IPS-NIHi11 (cell line): ENCODE data around the gene SPTBN1.

Source experiments
- DNase-seq: peaks from one replicate; pipeline ENCODE4 v3.0.0; 2012; ENCODE audit warnings: mixed read lengths, low spot score

Gene SPTBN1

DNA sequence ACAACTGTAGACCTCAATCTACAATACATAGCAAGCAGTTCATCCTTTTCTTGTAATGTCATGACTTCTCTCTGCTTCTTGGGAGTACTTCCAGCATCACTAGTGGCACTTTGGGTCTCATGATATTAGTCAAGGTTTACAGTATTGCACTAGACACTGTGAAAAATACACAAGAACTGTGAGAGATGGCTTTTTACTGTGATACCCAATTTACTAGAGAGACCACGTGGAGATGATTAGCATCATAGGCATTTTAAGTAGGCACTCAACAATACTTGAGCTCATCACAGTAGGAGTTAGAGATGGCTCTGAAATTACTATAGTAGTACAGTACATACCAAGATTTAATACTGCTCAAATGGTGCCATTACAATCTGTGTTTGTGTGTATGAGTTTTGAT, 154.6 kb downstream of the SPTBN1 start:
- DNase-seq, result no peak

DNA sequence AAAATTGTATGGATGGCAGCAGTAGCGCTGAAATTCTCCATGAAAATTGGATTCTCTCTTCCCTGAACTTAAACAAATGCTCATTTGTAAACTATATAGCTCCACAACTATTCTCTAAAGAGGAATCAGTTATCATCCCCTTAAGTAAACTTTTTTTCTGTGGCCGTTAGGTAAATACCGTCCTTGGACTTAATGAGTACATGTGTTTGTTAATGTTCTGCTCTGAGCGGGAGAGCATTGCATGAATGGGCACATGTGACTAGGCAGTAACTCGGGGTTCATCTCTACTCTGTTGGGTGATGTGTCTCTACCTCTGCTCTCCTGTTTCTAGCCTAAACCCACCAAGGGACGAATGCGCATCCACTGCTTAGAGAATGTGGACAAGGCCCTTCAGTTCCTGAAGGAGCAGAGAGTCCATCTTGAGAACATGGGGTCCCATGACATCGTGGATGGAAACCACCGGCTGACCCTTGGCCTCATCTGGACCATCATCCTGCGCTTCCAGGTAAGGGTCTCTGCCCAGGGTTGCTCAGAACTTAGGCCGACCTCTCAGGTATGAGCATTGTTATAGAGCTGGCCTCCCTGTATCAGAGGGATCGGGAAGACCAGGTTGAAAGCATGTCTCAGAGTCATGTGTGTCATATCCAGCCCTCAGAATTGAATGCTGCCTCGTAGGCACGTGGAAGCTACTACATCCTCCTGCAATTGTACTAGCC, 155.9 kb downstream of the SPTBN1 start:
- no peak for DNase-seq

DNA sequence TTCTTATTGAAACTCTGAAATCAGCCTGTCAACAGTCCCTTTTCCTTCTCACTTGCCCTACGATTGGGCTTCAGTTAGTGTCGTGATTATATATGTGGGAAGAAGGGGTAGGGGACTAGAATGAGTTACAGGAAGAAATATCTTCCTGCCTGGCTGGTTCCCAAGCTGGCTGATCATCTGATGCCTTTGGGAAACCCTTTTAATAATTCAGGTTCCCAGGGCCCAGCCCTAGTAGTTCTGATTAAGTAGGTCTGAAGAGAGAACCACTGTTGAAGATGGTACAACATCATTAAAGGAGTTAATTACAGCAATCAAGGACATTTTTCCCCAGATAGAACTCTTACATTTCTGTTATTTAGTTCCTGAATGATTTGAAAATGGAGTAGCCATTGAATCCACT, 157.3 kb downstream of the SPTBN1 start:
- no peak for DNase-seq

DNA sequence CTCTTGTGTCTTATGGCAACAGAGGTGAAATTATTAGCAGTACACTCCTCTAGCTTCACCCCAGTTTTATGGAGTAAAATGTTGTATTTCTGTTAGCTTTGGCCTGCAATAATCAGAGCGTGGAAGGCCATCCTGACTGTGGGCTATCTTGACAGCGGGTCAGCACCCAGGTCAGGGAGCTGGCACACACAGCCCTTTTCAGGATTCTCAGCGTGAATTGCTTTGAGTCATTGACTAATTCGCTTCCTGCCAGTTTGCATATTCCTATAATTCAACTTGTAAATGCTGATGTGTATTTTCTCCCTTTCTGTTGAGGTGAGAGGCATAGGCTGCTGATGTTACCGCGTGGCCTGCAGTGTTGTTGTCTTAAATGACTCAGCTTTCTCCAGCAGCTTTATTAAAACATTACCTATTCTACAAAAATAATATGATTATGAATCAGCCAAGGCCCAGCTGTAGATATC, 157.7 kb downstream of the SPTBN1 start:
- no peak for DNase-seq

DNA sequence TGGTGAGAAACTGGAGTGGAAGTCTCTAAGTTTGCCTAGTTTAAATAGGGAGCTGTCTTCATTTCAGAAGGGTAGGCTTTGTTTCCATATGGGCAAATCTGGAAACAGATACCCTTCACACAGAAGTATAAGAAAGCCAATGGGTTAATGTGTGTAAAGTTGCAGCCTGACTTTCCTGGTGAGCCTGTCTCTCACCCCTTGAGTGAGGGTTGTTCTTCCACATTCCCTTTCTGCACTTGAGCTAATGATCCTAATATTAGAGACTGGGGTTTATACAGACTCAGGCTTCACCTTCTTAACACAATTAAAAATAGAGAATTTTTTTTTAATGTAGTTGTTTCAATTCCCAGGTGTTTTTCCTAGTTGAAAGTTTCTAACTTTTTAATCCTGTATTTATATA, 158.7 kb downstream of the SPTBN1 start:
- no peak for DNase-seq

DNA sequence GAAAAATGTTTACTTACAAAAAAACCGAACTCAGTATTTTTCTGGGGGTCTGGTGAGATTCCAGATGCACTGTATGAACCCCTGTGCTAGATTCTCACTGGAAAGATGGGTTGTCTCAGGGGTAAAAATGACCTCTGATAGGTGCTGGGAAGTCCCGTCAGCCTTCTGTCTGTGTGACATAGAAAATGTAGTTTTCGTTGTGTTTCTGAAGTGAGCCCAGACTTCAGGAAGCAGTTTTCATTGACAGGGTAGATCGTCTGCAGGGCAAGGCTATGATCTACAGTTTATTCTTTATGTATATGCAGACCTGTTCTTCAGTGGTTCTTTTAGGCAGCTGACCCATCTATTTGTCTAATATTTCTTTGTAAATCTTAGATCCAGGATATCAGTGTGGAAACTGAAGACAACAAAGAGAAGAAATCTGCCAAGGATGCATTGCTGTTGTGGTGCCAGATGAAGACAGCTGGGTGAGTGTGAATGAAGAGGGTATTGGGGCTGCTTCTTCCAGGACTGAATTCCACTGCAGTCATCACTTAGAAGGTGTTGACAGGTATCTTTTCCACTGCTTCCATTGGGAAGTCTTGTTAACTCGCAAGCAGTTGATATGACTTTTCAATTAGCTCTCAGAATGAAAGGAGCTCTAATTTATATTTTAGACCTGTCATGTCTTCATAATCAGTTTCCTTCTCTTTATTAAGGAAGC, 159.9 kb downstream of the SPTBN1 start:
- DNase-seq, result no peak

DNA sequence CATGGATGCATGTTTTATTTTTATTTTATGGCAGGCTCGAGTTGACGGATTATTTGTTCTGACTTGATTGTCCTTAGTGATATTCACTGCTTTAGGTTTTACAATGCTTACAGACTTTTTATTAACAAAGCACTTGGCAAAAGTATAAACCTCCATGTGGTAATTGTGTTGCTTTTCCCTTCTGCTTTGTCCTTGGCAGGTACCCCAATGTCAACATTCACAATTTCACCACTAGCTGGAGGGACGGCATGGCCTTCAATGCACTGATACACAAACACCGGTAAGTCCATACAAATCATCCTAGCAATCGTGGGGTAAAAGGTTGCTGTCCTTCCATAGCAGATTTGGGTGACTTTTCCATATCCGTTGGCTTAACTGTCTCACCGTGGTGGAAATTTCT, 161.3 kb downstream of the SPTBN1 start:
- DNase-seq, result no peak

DNA sequence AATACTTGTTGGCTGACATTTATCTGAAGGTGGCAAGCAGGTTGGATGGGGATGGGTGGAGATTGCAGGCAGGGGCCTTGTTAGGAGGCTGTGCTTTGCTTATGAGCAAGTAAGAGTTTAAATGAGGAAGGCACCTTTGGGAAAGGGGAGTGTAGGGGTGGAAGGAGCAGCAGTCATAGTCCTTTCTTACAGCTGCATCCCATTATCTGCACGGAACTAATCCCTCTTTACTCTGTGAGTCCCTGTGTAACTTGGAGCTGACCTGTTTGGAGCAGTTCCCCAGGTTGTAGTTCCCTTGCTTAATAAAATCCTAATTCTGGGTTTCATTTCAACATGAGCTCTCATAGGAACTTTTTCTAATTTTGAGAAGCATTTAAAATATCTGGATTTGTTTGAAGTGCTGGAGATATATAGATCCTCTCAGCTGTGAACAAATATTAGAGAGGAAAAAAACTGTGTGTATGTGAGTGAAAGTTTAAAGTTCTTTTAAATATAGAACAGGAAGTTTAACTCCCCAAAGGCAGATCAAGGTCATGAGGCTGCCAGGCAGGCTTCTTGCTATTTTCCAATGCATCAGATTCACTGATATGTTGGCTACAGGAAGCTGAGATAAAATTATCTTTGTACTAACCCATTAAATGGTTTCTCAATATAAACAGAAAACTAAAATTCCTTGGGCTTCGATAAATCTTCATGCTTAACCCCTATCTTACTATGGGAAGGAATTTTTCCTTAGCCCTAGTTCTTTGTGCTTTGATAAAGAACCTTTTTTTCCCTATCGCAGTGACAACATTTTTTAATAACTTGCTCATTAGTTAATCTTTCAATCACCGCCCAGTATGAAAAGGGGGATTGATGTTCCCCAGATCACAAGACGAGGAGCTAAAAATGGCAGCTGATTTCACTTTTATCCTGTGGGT, 162.8 kb downstream of the SPTBN1 start:
- no peak for DNase-seq

DNA sequence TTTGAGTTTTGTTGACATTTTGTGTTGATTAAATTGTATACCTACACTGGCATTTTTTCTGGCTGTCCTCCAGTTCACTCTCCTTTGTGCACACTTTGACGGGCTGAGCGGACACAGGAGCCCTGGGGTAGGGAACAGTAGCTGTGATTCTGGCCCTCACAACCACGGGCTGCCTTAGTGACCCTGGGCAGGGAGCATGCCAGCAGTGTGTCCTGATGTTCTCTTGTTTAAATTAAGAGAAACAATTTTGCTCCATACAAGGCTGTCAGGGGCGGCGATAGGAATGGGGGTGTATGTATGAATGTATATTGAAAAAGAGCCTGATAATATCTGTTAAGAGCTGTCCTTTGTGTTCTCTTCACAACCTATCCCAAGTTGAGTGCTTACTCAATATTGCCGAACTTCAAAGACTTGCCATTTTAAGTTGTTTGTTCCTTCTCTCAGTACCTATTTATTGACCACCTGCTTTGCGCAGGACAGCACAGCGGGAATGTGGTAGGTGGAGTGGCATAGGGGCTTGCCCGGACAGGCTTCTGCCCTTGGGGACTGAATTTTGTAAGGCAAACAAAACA, 163.6 kb downstream of the SPTBN1 start:
- no peak for DNase-seq

DNA sequence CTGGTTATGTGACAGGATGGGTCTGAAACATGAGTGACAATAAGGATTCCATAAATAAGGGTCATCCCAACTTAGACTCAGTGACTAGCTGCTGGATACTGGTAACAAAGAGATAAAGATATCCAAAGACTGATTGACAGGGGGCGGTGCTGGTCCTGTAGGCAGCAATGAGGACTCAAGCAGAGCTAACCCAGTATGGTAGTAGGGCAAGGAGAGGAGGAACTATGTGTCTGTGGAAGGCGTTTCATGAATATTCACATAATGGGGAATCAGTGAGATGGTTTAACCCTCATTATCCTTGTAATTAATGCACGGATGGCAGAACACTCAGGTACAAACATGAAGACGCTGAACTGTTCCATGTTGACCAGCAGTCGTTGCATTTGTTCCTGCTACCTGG, 164.8 kb downstream of the SPTBN1 start:
- DNase-seq, result no peak

DNA sequence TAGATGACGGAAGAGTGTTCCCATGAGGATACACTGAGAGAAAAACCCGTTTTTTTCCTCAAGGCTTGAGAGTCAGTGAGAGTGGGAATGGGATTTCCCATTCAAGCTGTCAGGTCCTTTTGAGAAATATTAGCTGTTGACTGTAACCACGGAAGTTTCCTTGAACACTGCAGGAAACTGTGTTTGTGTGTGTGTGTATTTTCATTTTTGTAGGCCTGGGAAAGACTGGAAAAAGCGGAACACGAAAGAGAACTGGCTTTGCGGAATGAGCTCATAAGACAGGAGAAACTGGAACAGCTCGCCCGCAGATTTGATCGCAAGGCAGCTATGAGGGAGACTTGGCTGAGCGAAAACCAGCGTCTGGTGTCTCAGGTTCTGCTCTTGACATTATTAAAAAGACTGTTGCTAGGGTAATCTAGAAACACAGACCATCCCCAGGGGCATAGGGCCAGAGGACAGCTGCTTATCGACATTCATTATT, 168.5 kb downstream of the SPTBN1 start:
- DNase-seq, result no peak

DNA sequence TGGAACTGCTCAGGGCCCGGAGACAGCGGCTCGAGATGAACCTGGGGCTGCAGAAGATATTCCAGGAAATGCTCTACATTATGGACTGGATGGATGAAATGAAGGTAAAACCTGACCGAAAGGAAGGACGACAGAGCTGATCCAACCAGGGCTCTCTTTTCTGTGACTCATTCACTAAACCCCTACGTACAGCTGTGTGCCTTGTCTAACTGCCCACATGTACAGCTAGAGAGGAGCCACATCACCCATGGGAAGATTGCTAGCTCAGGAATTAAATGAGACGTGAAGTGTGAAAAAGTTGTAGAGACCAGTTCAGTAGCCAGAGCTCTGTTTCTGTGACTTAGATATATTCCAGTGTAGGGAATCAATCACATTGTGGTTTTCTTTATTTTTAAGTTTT, 170.0 kb downstream of the SPTBN1 start:
- DNase-seq, result no peak

DNA sequence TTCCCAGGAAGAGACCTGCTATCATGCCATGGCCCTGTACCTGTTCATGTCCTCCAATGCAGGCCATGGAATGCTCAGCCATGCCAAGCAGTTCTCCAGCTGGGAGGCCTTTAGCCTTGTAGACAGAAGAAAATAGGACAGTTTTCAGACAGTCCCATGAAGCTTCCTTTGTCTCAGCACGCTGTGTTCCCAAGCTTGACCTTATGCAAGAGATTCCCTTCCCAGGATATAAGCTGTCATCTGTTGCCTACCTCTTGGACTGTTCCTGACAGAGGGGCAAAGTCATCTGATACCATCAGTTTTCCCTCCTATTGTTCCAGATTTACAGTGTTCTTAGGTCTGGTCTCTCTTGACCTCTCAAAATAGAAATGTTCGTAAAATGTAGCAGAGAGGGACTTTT, 170.8 kb downstream of the SPTBN1 start:
- DNase-seq, result no peak

DNA sequence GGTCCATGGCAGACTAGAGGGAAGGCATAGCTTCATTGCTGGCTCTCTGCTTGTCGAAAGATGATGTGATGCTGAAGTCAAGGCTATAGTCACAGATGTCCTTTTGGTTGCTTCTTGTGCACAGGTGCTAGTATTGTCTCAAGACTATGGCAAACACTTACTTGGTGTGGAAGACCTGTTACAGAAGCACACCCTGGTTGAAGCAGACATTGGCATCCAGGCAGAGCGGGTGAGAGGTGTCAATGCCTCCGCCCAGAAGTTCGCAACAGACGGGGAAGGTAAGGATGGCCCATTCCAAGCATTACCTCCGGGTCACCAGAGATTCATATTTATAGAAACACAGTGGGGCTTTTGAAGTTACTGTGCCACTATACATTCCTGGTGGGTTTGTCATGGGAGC, 171.8 kb downstream of the SPTBN1 start:
- DNase-seq, result no peak

DNA sequence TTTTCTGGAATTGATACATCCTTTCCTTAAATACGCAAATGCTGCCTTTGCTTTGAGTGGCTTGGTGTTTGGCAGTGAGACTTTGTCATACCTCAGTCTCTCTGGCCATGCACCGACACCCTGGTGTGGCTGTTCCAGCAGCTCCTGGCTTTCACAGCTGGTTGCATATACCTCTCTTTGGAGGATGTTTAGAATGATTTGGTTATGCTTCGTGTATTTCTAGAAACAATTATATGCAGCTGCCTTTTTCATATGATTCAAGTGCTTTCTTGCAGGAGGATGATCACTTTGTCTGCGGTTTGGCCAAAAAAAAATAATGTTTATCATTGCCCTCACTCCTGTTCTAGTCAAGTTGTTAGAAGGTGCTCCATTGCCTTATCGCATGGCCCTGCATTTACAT, 172.3 kb downstream of the SPTBN1 start:
- no peak for DNase-seq

DNA sequence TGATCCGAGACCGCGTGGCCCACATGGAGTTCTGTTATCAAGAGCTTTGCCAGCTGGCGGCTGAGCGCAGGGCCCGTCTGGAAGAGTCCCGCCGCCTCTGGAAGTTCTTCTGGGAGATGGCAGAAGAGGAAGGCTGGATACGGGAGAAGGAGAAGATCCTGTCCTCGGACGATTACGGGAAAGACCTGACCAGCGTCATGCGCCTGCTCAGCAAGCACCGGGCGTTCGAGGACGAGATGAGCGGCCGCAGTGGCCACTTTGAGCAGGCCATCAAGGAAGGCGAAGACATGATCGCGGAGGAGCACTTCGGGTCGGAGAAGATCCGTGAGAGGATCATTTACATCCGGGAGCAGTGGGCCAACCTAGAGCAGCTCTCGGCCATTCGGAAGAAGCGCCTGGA, 172.8 kb downstream of the SPTBN1 start:
- no peak for DNase-seq

DNA sequence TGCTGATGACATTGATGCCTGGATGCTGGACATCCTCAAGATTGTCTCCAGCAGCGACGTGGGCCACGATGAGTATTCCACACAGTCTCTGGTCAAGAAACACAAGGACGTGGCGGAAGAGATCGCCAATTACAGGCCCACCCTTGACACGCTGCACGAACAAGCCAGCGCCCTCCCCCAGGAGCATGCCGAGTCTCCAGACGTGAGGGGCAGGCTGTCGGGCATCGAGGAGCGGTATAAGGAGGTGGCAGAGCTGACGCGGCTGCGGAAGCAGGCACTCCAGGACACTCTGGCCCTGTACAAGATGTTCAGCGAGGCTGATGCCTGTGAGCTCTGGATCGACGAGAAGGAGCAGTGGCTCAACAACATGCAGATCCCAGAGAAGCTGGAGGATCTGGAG, 173.3 kb downstream of the SPTBN1 start:
- no peak for DNase-seq

DNA sequence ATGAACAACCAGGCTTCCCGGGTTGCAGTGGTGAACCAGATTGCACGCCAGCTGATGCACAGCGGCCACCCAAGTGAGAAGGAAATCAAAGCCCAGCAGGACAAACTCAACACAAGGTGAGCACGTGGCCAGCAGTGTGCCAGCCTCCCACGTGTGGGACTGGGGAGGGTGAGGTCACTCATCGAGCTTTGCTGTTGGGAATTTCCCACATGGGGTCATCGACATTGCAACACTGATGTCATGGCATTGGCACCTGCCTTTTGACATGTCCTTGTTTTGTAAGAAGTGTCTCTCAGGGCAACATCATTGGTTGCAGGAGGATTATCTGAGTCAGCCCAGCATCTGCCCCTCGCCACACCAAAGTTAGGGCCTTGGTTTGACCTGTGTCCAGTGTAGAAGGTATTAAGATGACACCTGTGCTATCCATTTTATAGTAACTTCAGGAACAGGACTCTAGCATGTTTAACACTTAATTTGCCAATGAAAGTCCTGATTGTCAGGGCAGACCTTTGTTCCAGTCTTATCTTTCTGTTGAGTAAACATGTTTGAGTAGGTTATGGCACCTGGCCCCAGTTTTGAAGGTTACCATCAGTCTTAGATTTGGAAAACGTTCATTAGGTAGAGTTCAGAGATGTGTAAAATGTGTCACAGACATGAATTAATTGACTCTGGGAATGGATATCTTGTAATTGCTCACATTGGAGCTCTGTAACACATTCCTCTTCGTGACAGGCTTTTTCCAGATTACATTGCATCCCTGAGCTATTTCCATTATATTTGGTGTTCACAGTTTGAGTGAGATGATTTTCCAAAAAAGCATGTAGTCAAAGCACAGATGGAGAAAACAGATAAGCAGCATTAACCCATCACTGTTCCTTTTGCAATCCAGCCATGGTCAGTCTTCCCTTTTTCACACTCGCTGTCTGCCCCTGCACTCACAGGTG, 174.1 kb downstream of the SPTBN1 start:
- DNase-seq, result no peak

DNA sequence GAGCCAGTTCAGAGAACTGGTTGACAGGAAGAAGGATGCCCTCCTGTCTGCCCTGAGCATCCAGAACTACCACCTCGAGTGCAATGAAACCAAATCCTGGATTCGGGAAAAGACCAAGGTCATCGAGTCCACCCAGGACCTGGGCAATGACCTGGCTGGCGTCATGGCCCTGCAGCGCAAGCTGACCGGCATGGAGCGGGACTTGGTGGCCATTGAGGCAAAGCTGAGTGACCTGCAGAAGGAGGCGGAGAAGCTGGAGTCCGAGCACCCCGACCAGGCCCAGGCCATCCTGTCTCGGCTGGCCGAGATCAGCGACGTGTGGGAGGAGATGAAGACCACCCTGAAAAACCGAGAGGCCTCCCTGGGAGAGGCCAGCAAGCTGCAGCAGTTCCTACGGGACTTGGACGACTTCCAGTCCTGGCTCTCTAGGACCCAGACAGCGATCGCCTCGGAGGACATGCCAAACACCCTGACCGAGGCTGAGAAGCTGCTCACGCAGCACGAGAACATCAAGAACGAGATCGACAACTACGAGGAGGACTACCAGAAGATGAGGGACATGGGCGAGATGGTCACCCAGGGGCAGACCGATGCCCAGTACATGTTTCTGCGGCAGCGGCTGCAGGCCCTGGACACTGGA, 174.9 kb downstream of the SPTBN1 start:
- DNase-seq, result no peak

DNA sequence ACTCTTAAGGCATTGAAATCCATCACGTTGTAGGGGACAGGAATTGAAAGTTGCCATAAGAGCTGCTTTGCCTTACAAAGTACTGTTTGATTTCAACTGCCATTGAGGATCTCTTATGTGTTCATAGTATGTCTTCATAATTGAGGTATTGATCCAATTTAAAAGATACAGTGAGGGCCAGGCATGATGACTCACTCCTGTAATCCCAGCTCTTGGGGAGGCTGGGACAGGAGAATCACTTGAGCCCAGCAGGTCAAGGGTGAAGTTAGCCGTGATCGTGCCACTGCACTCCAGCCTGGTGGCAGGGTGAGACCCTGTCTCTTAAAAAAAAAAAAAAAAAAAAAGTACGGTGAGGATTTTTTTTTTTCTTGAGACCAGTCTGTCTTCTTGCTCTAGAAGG, 175.6 kb downstream of the SPTBN1 start:
- DNase-seq, result no peak
